PFSK-1 (cell line): ENCODE data around the gene SMIM23.

ENCODE experiments used
- POLR2AphosphoS5 ChIP-seq: IDR thresholded peaks from 2 replicates; pipeline ENCODE4 v1.6.1; 2012; ENCODE audit warnings: low read depth, mild to moderate bottlenecking, control low read depth, low read length, moderate library complexity
- REST ChIP-seq, 2 experiments: IDR thresholded peaks; 2 replicates each; pipeline versions ENCODE4 v1.6.1 to v1.8.0; 2011 to 2012; ENCODE audit warnings: low read depth in 2 of 2, low read length in 2 of 2, control low read depth in 1 of 2, inconsistent platforms in 1 of 2, mild to moderate bottlenecking in 1 of 2, moderate library complexity in 1 of 2; ENCODE audit not compliant: insufficient read depth in 1 of 2
- TAF1 ChIP-seq: IDR thresholded peaks from 2 replicates; pipeline ENCODE4 v1.6.1; 2012; ENCODE audit warnings: low read length, control low read depth, borderline replicate concordance; ENCODE audit not compliant: insufficient read depth

GRCh38 chr5:171806976-171807747, 21.5 kb downstream of the SMIM23 start:
- no peak for TF ChIP-seq REST (IDR thresholded peaks at IDR 0.05; ENCODE audit: insufficient read depth in 1 of 2, low read depth in 2 of 2, low read length in 2 of 2)
- no peak for TF ChIP-seq TAF1
- no peak for TF ChIP-seq POLR2AphosphoS5
